GM12872 (cell line): ENCODE measurements around the gene ATP13A2.

ENCODE experiments used
- CTCF ChIP-seq: IDR thresholded peaks from 3 replicates; pipeline ENCODE4 v1.5.1; 2011; ENCODE audit warnings: low read depth, mild to moderate bottlenecking, low read length, moderate library complexity; ENCODE audit not compliant: insufficient read depth

ATP13A2 gene

GRCh38 chr1:16965486-16966067 is 46.2 kb downstream of the ATP13A2 start:
- no peak for TF ChIP-seq CTCF

- TF ChIP-seq CTCF: no peak
These were observed 50.2 kb downstream of the ATP13A2 start for GRCh38 chr1:16961297-16962133.

GRCh38 chr1:16960560-16961296 is 51.0 kb downstream of the ATP13A2 start:
- peak; percentile 86 for TF ChIP-seq CTCF

- no peak for TF ChIP-seq CTCF
These were observed 53.3 kb downstream of the ATP13A2 start for GRCh38 chr1:16958475-16958874.

- no peak for TF ChIP-seq CTCF
These were observed 54.0 kb downstream of the ATP13A2 start for GRCh38 chr1:16957731-16958130.

- TF ChIP-seq CTCF: no peak
These were observed 55.0 kb downstream of the ATP13A2 start for GRCh38 chr1:16956775-16957174.

GRCh38 chr1:16955186-16955585 is 56.5 kb downstream of the ATP13A2 start:
- TF ChIP-seq CTCF: no peak
